ENCODE data around the gene HOXA7.

The HOXA7 gene

DNA sequence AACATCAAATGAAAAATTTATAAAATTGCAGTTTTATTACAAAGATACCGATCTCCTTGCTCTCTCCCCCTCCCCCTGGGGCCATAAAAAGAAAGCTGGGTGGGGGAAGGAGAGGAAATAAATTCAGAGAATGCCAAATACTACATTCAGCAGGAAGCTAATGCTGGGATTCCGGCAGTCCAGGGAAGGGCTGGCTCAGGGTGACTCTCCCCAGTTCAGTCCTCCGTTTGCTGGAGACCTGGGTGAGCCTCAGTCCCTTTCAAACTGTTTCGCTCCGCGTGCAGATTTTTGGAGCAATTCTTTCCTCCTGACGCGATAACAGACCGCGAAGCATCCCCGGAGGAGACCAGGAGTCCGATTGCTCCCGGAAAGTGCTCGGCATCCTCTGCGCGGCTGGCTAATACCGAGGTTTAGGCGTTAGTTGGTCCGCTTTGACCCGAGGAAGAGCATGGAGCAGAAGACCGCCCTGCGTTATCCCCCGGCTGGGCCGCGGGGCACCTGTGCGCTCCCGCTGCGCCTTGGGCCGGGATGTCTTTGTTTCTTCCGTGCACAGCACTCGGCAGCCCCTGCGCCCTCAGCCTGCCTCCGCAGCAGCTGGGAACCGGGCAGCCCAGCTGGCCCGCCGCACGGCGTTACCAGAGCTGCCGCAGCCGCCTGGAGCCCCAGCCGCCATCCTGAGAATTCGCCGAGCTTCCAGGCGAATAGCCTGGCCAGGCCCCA, 50.1 kb downstream of the HOXA7 start:
- H3K4me3 ChIP-seq: peak overlapping the region; percentile 63
- TF ChIP-seq, protein P1, sequence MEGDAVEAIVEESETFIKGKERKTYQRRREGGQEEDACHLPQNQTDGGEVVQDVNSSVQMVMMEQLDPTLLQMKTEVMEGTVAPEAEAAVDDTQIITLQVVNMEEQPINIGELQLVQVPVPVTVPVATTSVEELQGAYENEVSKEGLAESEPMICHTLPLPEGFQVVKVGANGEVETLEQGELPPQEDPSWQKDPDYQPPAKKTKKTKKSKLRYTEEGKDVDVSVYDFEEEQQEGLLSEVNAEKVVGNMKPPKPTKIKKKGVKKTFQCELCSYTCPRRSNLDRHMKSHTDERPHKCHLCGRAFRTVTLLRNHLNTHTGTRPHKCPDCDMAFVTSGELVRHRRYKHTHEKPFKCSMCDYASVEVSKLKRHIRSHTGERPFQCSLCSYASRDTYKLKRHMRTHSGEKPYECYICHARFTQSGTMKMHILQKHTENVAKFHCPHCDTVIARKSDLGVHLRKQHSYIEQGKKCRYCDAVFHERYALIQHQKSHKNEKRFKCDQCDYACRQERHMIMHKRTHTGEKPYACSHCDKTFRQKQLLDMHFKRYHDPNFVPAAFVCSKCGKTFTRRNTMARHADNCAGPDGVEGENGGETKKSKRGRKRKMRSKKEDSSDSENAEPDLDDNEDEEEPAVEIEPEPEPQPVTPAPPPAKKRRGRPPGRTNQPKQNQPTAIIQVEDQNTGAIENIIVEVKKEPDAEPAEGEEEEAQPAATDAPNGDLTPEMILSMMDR (IDR thresholded peaks at IDR 0.05): no peak
- peak overlapping the region in 1 of 2 donors; percentile 64 for H3K27ac ChIP-seq
- DNase-seq (ENCODE audit: low spot score): no peak

DNA sequence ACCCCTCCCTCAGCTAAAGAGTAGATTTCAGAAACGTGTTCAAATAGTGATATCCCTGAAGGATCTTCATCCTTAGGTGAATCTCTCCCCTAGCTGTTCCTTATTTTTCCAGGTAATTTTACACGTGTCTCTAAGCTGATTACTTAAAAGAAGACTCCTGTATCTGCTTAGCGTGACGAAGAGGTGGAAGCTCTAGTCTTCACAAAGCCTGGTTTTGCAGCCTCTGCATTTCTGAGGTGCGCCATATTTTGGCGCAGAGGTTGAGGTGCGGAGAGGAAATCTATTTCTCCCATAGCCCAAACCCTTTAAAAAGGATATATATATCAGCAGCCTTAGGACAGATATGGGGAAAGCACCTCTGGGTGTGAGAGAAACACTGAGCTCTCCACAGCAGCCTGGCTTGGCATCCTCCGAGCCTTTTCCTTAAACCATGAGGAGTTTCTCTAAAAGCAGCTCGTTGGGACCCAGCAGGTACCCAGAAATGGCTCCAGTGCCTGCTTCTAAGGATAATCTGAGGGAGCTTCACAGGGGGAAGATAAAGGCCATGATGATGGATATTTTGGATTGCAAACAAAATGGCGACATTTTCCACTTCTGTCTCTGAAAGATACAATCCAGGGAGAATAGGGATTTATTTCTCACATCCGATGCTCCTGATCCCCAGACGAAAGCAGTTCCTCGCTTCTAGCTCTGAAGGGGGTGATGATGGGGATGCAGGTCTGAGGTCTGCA, 51.0 kb downstream of the HOXA7 start:
- TF ChIP-seq, protein P1 (IDR thresholded peaks at IDR 0.05): no peak
- no peak overlapping the region for H3K4me3 ChIP-seq
- H3K27ac ChIP-seq: peak overlapping the region in 1 of 2 donors; percentile 64
- DNase-seq (ENCODE audit: low spot score): no peak

- no peak overlapping the region for H3K4me3 ChIP-seq
- TF ChIP-seq, protein P1 (IDR thresholded peaks at IDR 0.05): no peak
- H3K27ac ChIP-seq: no peak overlapping the region
- DNase-seq (ENCODE audit: low spot score): no peak
These were observed 52.0 kb downstream of the HOXA7 start for GRCh38 chr7:27104341-27105058.

All from coronary artery (tissue), 2 donors.